SK-N-SH (cell line): ENCODE measurements around the gene RELN.

Source experiments
- EZH2phosphoT487 ChIP-seq: fragments of 200-600 bp; sonication (generic); IDR thresholded peaks from 2 replicates; pipeline ENCODE4 v1.6.1; 2017; ENCODE audit warnings: low read depth, mixed run types, mild to moderate bottlenecking, antibody characterized with exemption, moderate library complexity, borderline replicate concordance
- FOXM1 ChIP-seq: IDR thresholded peaks from 2 replicates; pipeline ENCODE4 v1.4.0; 2012; ENCODE audit warnings: low read depth, mild to moderate bottlenecking
- NRF1 ChIP-seq: IDR thresholded peaks from 2 replicates; pipeline ENCODE4 v1.6.1; 2012; ENCODE audit warnings: low read depth, mild to moderate bottlenecking, low read length
- POLR2AphosphoS5 ChIP-seq: IDR thresholded peaks from 2 replicates; pipeline ENCODE4 v1.6.1; 2012; ENCODE audit warnings: low read depth, low read length
- RAD21 ChIP-seq: IDR thresholded peaks from 2 replicates; pipeline ENCODE4 v1.6.1; 2012; ENCODE audit warnings: mild to moderate bottlenecking, low read length
- SMC3 ChIP-seq: IDR thresholded peaks from 2 replicates; pipeline ENCODE4 v1.6.1; 2012; ENCODE audit warnings: low read depth, low read length, improper control_type of control experiment
- TF ChIP-seq, protein P1 (sequence below): fragments of 150-350 bp; IDR thresholded peaks from 2 replicates; pipeline ENCODE4 v1.6.1; 2017; ENCODE audit warnings: antibody characterized with exemption, low read length, low read depth, borderline replicate concordance
- TF ChIP-seq, protein P2 (sequence below): IDR thresholded peaks from 2 replicates; pipeline ENCODE4 v1.6.1; 2012; ENCODE audit warnings: mild to moderate bottlenecking, low read depth, low read length, moderate library complexity
- TF ChIP-seq, protein P3 (sequence below): fragments of 200-600 bp; sonication (generic); IDR thresholded peaks from 2 replicates; pipeline ENCODE4 v1.6.1; 2017; ENCODE audit warnings: antibody characterized with exemption, mild to moderate bottlenecking, moderate library complexity

DNA sequence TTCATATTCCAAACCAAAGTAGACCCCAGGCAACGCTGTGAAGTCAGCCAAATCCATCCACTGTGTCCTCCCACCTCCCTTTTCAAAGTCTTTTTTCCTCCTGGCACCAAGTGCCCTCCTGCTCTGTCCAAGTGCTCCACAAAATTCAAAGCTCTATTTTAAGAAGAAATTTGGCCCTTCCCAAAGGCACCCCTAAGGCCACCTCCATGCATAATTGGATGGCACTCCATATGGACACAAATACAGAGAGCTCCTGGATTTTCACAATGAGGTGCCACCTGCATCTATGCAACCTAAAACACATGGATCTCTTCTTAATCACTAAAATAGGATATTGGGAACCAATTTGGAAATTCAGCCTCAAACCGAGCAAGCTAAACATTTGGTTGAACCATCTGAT lies 121.6 kb downstream of the RELN start:
- TF ChIP-seq, protein P1, sequence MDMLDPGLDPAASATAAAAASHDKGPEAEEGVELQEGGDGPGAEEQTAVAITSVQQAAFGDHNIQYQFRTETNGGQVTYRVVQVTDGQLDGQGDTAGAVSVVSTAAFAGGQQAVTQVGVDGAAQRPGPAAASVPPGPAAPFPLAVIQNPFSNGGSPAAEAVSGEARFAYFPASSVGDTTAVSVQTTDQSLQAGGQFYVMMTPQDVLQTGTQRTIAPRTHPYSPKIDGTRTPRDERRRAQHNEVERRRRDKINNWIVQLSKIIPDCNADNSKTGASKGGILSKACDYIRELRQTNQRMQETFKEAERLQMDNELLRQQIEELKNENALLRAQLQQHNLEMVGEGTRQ: no peak
- TF ChIP-seq EZH2phosphoT487: no peak
- TF ChIP-seq, protein P2, sequence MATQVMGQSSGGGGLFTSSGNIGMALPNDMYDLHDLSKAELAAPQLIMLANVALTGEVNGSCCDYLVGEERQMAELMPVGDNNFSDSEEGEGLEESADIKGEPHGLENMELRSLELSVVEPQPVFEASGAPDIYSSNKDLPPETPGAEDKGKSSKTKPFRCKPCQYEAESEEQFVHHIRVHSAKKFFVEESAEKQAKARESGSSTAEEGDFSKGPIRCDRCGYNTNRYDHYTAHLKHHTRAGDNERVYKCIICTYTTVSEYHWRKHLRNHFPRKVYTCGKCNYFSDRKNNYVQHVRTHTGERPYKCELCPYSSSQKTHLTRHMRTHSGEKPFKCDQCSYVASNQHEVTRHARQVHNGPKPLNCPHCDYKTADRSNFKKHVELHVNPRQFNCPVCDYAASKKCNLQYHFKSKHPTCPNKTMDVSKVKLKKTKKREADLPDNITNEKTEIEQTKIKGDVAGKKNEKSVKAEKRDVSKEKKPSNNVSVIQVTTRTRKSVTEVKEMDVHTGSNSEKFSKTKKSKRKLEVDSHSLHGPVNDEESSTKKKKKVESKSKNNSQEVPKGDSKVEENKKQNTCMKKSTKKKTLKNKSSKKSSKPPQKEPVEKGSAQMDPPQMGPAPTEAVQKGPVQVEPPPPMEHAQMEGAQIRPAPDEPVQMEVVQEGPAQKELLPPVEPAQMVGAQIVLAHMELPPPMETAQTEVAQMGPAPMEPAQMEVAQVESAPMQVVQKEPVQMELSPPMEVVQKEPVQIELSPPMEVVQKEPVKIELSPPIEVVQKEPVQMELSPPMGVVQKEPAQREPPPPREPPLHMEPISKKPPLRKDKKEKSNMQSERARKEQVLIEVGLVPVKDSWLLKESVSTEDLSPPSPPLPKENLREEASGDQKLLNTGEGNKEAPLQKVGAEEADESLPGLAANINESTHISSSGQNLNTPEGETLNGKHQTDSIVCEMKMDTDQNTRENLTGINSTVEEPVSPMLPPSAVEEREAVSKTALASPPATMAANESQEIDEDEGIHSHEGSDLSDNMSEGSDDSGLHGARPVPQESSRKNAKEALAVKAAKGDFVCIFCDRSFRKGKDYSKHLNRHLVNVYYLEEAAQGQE: no peak
- no peak for TF ChIP-seq POLR2AphosphoS5
- TF ChIP-seq, protein P3, sequence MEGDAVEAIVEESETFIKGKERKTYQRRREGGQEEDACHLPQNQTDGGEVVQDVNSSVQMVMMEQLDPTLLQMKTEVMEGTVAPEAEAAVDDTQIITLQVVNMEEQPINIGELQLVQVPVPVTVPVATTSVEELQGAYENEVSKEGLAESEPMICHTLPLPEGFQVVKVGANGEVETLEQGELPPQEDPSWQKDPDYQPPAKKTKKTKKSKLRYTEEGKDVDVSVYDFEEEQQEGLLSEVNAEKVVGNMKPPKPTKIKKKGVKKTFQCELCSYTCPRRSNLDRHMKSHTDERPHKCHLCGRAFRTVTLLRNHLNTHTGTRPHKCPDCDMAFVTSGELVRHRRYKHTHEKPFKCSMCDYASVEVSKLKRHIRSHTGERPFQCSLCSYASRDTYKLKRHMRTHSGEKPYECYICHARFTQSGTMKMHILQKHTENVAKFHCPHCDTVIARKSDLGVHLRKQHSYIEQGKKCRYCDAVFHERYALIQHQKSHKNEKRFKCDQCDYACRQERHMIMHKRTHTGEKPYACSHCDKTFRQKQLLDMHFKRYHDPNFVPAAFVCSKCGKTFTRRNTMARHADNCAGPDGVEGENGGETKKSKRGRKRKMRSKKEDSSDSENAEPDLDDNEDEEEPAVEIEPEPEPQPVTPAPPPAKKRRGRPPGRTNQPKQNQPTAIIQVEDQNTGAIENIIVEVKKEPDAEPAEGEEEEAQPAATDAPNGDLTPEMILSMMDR: no peak
- no peak for TF ChIP-seq FOXM1
- no peak for TF ChIP-seq RAD21
- no peak for TF ChIP-seq NRF1
- no peak for TF ChIP-seq SMC3
